Mucosa of rectum (tissue), 2 donors: ENCODE measurements around the gene LRMDA.

ENCODE experiments used
- H3K27ac ChIP-seq, 2 donors: one replicate each; pipeline ENCODE4 v1.7.0; 2013; ENCODE audit warnings: inconsistent platforms in 2 of 2, low read depth in 2 of 2, low read length in 2 of 2
- H3K27me3 ChIP-seq, 2 donors: one replicate each; pipeline ENCODE4 v1.7.0; 2013; ENCODE audit warnings: low read length in 2 of 2; ENCODE audit not compliant: control insufficient read depth in 2 of 2, insufficient read depth in 2 of 2
- H3K36me3 ChIP-seq, 2 donors: one replicate each; pipeline ENCODE4 v1.7.0; 2013; ENCODE audit warnings: low read length in 2 of 2; ENCODE audit not compliant: control insufficient read depth in 2 of 2, insufficient read depth in 2 of 2
- H3K4me1 ChIP-seq, 2 donors: one replicate each; pipeline ENCODE4 v1.7.0; 2013; ENCODE audit warnings: low read length in 2 of 2, mild to moderate bottlenecking in 1 of 2; ENCODE audit not compliant: control insufficient read depth in 2 of 2, insufficient read depth in 2 of 2
- H3K4me3 ChIP-seq, 2 donors: one replicate each; pipeline ENCODE4 v1.7.0; 2013; ENCODE audit warnings: low read length in 2 of 2
- H3K9ac ChIP-seq, 2 donors: one replicate each; pipeline ENCODE4 v1.7.0; 2013; ENCODE audit warnings: low read length in 2 of 2, low read depth in 1 of 2, mild to moderate bottlenecking in 1 of 2
- H3K9me3 ChIP-seq, 2 donors: one replicate each; pipeline ENCODE4 v1.7.0; 2013; ENCODE audit warnings: low read length in 2 of 2; ENCODE audit not compliant: control insufficient read depth in 2 of 2
- donor health status: healthy.
- donor health status: Normal muscosa, but diverticular disease.

The LRMDA gene

DNA sequence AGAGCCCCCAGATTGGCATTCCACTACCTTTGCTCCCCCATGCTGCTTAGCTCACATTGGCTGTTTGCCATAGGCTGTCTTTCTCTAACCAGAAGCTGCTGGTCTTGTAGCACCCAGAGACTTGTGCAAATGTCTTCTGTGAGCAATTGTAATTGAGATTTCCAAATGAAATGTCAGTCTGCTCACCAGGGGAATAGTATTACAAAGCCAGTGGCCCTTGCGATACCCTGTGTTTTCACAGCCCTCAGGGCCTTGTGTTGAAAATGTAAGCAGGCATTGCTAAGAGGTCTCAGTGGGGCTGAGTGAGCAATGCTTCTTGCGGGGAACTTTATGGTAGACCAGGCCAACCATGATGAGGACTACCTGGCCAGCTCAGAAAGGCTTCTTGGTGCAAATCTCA is 746.5 kb downstream of the LRMDA start:
- no peak overlapping the region for H3K9ac ChIP-seq
- H3K9me3 ChIP-seq = no peaks in the 10 kb centered on the region
- H3K27me3 ChIP-seq = no peaks in the 10 kb centered on the region
- no peaks in the 10 kb centered on the region for H3K36me3 ChIP-seq
- H3K27ac ChIP-seq = no peak overlapping the region
- no peak overlapping the region for H3K4me3 ChIP-seq
- no peaks in the 10 kb centered on the region for H3K4me1 ChIP-seq

DNA sequence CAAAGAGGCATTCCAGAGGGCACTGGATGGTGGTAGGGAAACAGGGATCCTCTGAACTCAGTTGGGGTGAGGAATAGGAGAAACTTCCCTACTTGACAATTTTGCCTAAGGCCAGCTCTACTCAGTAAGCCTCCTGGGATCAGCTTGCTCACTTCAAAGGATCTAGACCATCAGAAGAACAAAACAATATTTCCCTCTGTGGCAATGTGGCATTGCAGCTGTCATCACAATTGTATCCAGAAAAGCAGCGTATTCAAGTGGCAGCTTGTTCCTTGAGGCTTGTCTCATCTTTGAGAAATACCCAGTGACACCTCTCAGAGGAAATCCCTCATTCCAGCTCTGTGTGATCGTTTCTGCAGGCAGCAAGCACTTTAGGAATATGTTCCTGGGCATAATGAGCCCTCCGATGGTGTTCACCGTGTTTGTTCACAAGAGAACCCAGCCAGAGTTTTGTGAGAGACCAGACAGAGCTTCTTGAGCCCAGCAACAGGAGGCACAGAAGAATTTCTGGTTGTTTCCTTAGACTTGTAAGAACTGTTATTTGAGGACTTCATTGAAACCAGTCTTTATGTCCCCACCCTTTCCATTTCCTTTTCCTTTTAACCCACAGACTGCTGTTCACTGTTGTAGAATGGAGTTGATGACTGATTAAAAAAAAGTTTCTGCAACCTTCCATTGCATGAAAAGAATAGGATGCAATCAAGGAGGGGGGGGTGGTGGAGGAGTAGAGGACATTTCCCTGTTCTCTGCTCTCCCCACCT is 747.3 kb downstream of the LRMDA start:
- Histone ChIP-seq H3K9me3 (no peaks in the 10 kb centered on the region), H3K27me3 (no peaks in the 10 kb centered on the region), H3K4me1 (no peaks in the 10 kb centered on the region), H3K36me3 (no peaks in the 10 kb centered on the region), H3K27ac (no peak overlapping the region), H3K9ac (no peak overlapping the region), H3K4me3 (no peak overlapping the region)

DNA sequence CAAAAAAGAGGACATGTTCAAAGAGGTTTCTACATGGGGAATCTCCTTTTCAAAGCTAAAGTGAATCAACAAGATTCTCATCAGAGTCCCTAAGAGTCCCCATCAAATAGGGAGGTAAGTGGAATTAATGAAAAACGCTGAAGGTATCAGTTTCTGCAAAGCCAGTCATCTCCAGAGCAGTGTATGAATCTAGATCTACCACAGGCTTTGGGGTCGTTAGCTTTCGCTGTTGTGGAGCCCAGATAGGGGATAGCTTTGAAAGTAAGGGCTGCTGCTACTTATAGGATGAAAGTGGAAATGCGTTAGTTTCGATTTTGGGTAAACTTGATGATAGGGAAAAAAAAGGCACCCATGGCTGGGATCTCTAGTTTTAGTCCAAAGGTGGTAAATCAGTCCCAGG is 748.4 kb downstream of the LRMDA start:
- Histone ChIP-seq H3K27ac (no peak overlapping the region), H3K27me3 (no peaks in the 10 kb centered on the region), H3K4me1 (no peaks in the 10 kb centered on the region), H3K9me3 (no peaks in the 10 kb centered on the region), H3K9ac (no peak overlapping the region), H3K4me3 (no peak overlapping the region), H3K36me3 (no peaks in the 10 kb centered on the region)

GRCh38 chr10:76184647-76185046 is 753.2 kb downstream of the LRMDA start:
- Histone ChIP-seq H3K4me1 (no peaks in the 10 kb centered on the region), H3K27me3 (no peaks in the 10 kb centered on the region), H3K4me3 (no peak overlapping the region), H3K27ac (no peak overlapping the region), H3K36me3 (no peaks in the 10 kb centered on the region), H3K9me3 (no peaks in the 10 kb centered on the region), H3K9ac (no peak overlapping the region)

- H3K4me1 ChIP-seq = no peaks in the 10 kb centered on the region
- no peaks in the 10 kb centered on the region for H3K9me3 ChIP-seq
- H3K4me3 ChIP-seq = no peak overlapping the region
- H3K27ac ChIP-seq = no peak overlapping the region
- H3K36me3 ChIP-seq = no peaks in the 10 kb centered on the region
- H3K9ac ChIP-seq = no peak overlapping the region
- H3K27me3 ChIP-seq = no peaks in the 10 kb centered on the region
These were observed 754.3 kb downstream of the LRMDA start for GRCh38 chr10:76185471-76186301.

- no peak overlapping the region for H3K9ac ChIP-seq
- H3K27me3 ChIP-seq = no peaks in the 10 kb centered on the region
- no peaks in the 10 kb centered on the region for H3K4me1 ChIP-seq
- H3K4me3 ChIP-seq = no peak overlapping the region
- H3K27ac ChIP-seq = no peak overlapping the region
- H3K9me3 ChIP-seq = no peaks in the 10 kb centered on the region
- H3K36me3 ChIP-seq = no peaks in the 10 kb centered on the region
These were observed 756.8 kb downstream of the LRMDA start for GRCh38 chr10:76188216-76188615.

DNA sequence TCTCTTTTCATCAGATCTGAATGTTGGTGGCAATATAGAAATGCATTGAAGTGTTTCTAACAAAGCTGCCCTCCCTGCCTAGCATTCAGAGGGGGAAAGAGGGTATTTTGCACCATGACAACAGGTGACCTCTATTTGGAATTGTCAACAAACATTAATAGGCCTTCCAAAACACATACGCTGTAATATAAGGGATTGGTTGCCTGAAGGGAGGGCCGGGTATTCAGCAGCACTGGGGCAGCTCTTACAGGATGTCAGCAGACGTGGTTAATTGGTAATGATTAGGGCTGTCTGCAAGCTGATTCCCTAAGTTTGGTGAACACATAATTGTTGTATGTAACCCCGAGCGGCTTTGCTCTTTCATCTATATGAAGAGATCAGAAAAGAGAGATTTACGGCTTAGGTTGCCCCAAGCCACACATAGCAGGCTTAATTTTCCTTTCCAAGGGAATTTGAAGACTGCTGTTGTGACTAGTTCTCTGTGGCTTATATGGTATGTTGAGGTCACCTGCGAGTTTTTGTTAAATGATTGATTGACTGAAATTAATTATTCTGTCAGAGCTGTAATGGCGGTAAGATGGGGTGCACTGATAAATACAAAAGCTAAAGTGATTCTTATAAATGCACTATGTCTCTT is 759.3 kb downstream of the LRMDA start:
- H3K27me3 ChIP-seq = no peaks in the 10 kb centered on the region
- no peak overlapping the region for H3K27ac ChIP-seq
- no peaks in the 10 kb centered on the region for H3K36me3 ChIP-seq
- H3K9me3 ChIP-seq = no peaks in the 10 kb centered on the region
- H3K9ac ChIP-seq = no peak overlapping the region
- H3K4me3 ChIP-seq = no peak overlapping the region
- no peaks in the 10 kb centered on the region for H3K4me1 ChIP-seq

DNA sequence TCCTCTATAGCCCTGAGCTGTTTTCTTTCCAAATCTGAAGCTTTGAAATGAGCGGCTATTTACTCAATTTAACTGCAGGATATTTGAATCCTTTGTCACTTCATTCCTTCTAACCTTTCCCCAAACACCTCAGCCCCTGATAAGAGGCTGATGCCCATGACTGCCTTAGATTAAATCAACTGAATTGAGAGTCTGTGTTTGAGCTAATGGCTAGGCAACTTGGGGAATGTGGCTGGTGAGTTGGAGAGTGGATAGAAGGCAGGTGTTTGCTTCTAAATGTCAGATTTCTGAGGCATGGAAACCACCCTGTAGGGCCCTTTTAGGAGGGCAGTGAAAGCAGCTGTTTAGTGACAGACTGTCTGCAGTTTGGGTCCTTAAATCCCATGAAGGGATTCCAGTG is 759.9 kb downstream of the LRMDA start:
- Histone ChIP-seq H3K36me3 (no peaks in the 10 kb centered on the region), H3K4me1 (no peaks in the 10 kb centered on the region), H3K4me3 (no peak overlapping the region), H3K9ac (no peak overlapping the region), H3K9me3 (no peaks in the 10 kb centered on the region), H3K27ac (no peak overlapping the region), H3K27me3 (no peaks in the 10 kb centered on the region)

DNA sequence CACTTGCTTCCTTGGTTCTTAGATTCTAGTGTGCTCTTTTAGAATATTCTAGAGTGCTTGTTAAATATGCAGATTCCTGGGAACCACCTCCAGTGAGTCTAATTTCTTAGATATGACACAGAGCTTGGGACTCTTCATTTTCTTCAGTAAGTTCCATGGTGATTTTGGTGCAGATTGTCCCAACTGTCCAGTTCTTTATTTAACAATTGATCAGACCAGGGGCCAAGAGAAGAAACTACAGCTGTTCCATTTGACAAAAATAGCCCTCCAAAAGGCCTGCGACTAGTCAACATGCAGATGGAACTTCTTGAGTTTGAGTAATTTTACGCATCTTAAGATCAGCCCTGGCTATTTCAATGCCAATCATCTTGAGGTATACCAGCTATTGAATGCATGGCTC is 760.7 kb downstream of the LRMDA start:
- no peak overlapping the region for H3K27ac ChIP-seq
- no peak overlapping the region for H3K9ac ChIP-seq
- no peaks in the 10 kb centered on the region for H3K9me3 ChIP-seq
- H3K36me3 ChIP-seq = no peaks in the 10 kb centered on the region
- H3K4me3 ChIP-seq = no peak overlapping the region
- no peaks in the 10 kb centered on the region for H3K4me1 ChIP-seq
- no peaks in the 10 kb centered on the region for H3K27me3 ChIP-seq

DNA sequence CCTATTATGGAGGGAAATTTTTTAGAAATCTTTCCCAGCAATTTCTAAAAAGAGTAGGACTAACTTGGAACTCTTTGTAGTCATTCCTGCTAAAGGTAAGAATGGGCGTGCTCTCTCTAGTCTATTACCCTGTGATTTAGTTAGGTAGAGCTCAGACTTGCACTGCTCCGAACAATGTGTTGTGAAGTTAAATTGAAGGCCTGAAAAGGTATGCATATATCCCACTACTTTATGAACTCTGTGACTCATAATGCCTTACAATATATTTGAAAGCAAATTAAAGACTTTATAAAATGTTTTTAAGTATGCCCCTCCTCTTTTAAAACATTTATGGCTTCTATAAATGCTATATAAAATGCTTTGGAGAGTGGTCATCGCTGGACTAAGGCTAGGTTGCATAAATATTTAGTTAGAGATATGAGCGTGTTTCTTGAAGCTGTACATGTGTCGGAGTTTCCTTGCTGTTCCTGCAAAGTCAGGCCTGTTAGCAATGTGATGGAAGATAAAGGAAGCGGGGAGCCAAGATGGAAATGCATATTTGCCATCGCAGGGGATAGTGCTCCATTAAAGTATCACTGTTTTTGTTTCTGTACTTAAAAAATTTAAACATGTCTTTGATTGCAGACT is 761.4 kb downstream of the LRMDA start:
- Histone ChIP-seq H3K9me3 (no peaks in the 10 kb centered on the region), H3K27ac (no peak overlapping the region), H3K36me3 (no peaks in the 10 kb centered on the region), H3K4me3 (no peak overlapping the region), H3K9ac (no peak overlapping the region), H3K4me1 (no peaks in the 10 kb centered on the region), H3K27me3 (no peaks in the 10 kb centered on the region)
